Aortic smooth muscle cell (primary cell): ENCODE measurements around the gene AMHR2. TPM values are rescaled to one million over a fixed set of nuclear protein-coding genes. Genes with fewer than 3 reads are reported as not detected.

Experiments used
- total RNA-seq: library from RNA; depleted of rRNA; stranded (reverse); fragments of >200 nt; gene quantifications from 2 replicates; pipeline ENCODE4 v1.2.3, GENCODE V29; 2014

The AMHR2 gene
- total RNA-seq, result not detected in 2 replicates

GRCh38 chr12:53423597-53423996 lies at the start of gene AMHR2:
TSS of gene AMHR2 (plus strand) at chr12:53423855. CDS start at chr12:53423935, 80 bp downstream.

GRCh38 chr12:53380104-53380793 lies 43.4 kb upstream of the AMHR2 start, which contains the start of gene SP1:
TSS of gene SP1 (plus strand) at chr12:53380176. CDS start at chr12:53380292, 116 bp downstream.

GRCh38 chr12:53441040-53441833 lies 17.6 kb downstream of the AMHR2 start, which contains the start of gene PRR13:
TSS of gene PRR13 (plus strand) at chr12:53441734. CDS start at chr12:53442715, 981 bp downstream.

GRCh38 chr12:53451661-53452158 lies 28.1 kb downstream of the AMHR2 start, which contains the start of gene PCBP2:
TSS of gene PCBP2 (plus strand) at chr12:53452102. CDS start at chr12:53454801, 2,699 bp downstream.

Other genes starting within 250 kb of the AMHR2 start
- 11.1 and 11.4 TPM in 2 replicates for gene ZNF740, start 243.1 kb upstream of the AMHR2 start, total RNA-seq
- gene CSAD, start 242.9 kb upstream of the AMHR2 start, total RNA-seq, result 10.4 and 12.0 TPM in 2 replicates
- 1.5 and 2.1 TPM in 2 replicates for gene ITGB7, start 216.6 kb upstream of the AMHR2 start, total RNA-seq
- gene RARG, start 191.6 kb upstream of the AMHR2 start, total RNA-seq, result 42.1 and 48.3 TPM in 2 replicates
- gene ESPL1, start 155.6 kb upstream of the AMHR2 start, total RNA-seq, result 3.9 and 7.8 TPM in 2 replicates
- 963 and 1,329 TPM in 2 replicates for gene PFDN5, start 128.3 kb upstream of the AMHR2 start, total RNA-seq
- gene MYG1, start 124.2 kb upstream of the AMHR2 start, total RNA-seq, result 48.2 and 62.1 TPM in 2 replicates
- gene AAAS, start 102.2 kb upstream of the AMHR2 start, total RNA-seq, result 38.7 and 49.7 TPM in 2 replicates
- gene SP7, start 87.5 kb upstream of the AMHR2 start, total RNA-seq, result 0.12 TPM in 1 of 2 replicates, not detected in the other
- gene SP1, start 43.7 kb upstream of the AMHR2 start, total RNA-seq, result 26.0 and 28.4 TPM in 2 replicates
- gene PRR13, start 17.9 kb downstream of the AMHR2 start, total RNA-seq, result 28.5 and 31.8 TPM in 2 replicates
- 152 and 259 TPM in 2 replicates for gene PCBP2, start 28.2 kb downstream of the AMHR2 start, total RNA-seq
- gene MAP3K12, start 75.6 kb downstream of the AMHR2 start, total RNA-seq, result 26.6 TPM in 2 replicates
- gene TARBP2, start 77.4 kb downstream of the AMHR2 start, total RNA-seq, result 42.2 and 47.0 TPM in 2 replicates
- not detected in 2 replicates for gene NPFF, start 83.6 kb downstream of the AMHR2 start, total RNA-seq
- 9.0 and 15.2 TPM in 2 replicates for gene ATF7, start 202.5 kb downstream of the AMHR2 start, total RNA-seq